K562 (cell line): ENCODE data around the gene CAMK1D. TPM values are rescaled to one million over a fixed set of nuclear protein-coding genes. Genes with fewer than 3 reads are reported as not detected.

Experiments used
- ATAC-seq: fragments of 200-7000 bp; cut with Tn5 transposase; 3 replicates; pipeline ENCODE4 v1.9.1; 2020; ENCODE audit warnings: moderate library complexity
- BruUV-seq: library from RNA; stranded (reverse); fragments of 400-500 nt; replicated peaks from 2 replicates; lab custom pipeline; 2021; lab: Mats Ljungman, UMichigan
- CTCF ChIA-PET: fragments of 300-600 bp; formaldehyde crosslinking; extraction: SDS; loops from one replicate; lab custom pipeline; 2021; ENCODE audit warnings: low intra/inter-chr PET ratio; lab: Yijun Ruan, JAX
- POLR2A ChIA-PET: fragments of 300-600, 350-650 bp; sonication (Branson Sonifier 250); formaldehyde crosslinking; extraction: SDS; loops from one replicate; lab custom pipeline; 2021; ENCODE audit warnings: antibody characterized with exemption, inconsistent platforms; lab: Yijun Ruan, JAX
- DNase-seq, 4 experiments: peaks; one replicate each; pipeline versions ENCODE4 v3.0.0 to v3.0.0-alpha.2; 2011 to 2018; ENCODE audit warnings: low spot score in 3 of 4, mixed read lengths in 3 of 4; ENCODE audit errors: extremely low read depth in 1 of 4
- FAIRE-seq: peaks from 2 replicates; lab custom pipeline; 2011; peaks lifted over from hg19 to GRCh38; lab: Jason Lieb, UNC
- H2AFZ ChIP-seq: 2 replicates; pipeline ENCODE4 v1.6.0; 2011; ENCODE audit warnings: low read depth, low read length, control low read depth, inconsistent platforms
- H3K27ac ChIP-seq: fragments of 200-600 bp; 3 replicates; pipeline ENCODE4 v1.8.0; 2011; ENCODE audit warnings: low read depth, mild to moderate bottlenecking, control low read depth, inconsistent platforms, low read length, moderate library complexity, mixed read lengths; ENCODE audit errors: extremely low read depth
- H3K27me3 ChIP-seq, 2 experiments: fragments of 300-600 bp in 1 of 2; 2 replicates in 1 of 2; 3 replicates in 1 of 2; pipeline versions ENCODE4 v1.6.0 to v1.8.0; 2011; ENCODE audit warnings: inconsistent platforms in 2 of 2, low read length in 2 of 2, mild to moderate bottlenecking in 1 of 2, mixed read lengths in 1 of 2, moderate library complexity in 1 of 2; ENCODE audit not compliant: control insufficient read depth in 2 of 2, insufficient read depth in 2 of 2
- H3K36me3 ChIP-seq: fragments of 300-600 bp; 3 replicates; pipeline ENCODE4 v1.8.0; 2011; ENCODE audit warnings: mild to moderate bottlenecking, low read length, inconsistent platforms; ENCODE audit not compliant: control insufficient read depth, insufficient read depth
- H3K4me1 ChIP-seq, 2 experiments: fragments of 200-600 bp in 1 of 2; replicated peaks in 1 of 2; 2 replicates in 1 of 2; 3 replicates in 1 of 2; pipeline versions ENCODE4 v1.5.1 to v1.8.0; 2011; ENCODE audit warnings: inconsistent platforms in 2 of 2, low read length in 2 of 2, mild to moderate bottlenecking in 1 of 2, mixed read lengths in 1 of 2, moderate library complexity in 1 of 2; ENCODE audit not compliant: control insufficient read depth in 2 of 2, insufficient read depth in 2 of 2
- H3K4me2 ChIP-seq: 2 replicates; pipeline ENCODE4 v1.6.1; 2011; ENCODE audit warnings: low read length, control low read depth, inconsistent platforms, mixed read lengths; ENCODE audit not compliant: insufficient read depth
- H3K4me3 ChIP-seq: fragments of 200-600 bp; sonication (generic), shearing (Covaris generic); 2 replicates; pipeline ENCODE4 v1.5.1; 2016; ENCODE audit warnings: control low read depth, inconsistent platforms
- H3K79me2 ChIP-seq: fragments of 200-600 bp; 3 replicates; pipeline ENCODE4 v1.8.0; 2011; ENCODE audit warnings: low read length, inconsistent platforms; ENCODE audit not compliant: control insufficient read depth, insufficient read depth
- H3K9ac ChIP-seq, 2 experiments: 2 replicates each; pipeline versions ENCODE4 v1.6.0 to v1.6.1; 2011; ENCODE audit warnings: low read depth in 2 of 2, low read length in 2 of 2, control low read depth in 1 of 2, inconsistent platforms in 1 of 2, mild to moderate bottlenecking in 1 of 2, mixed read lengths in 1 of 2; ENCODE audit not compliant: insufficient read depth in 1 of 2
- H3K9me1 ChIP-seq: one replicate; pipeline ENCODE4 v1.6.0; 2011; ENCODE audit warnings: inconsistent platforms, mild to moderate bottlenecking, low read length, moderate library complexity; ENCODE audit not compliant: control insufficient read depth, insufficient read depth
- H3K9me3 ChIP-seq: replicated peaks from 2 replicates; pipeline ENCODE4 v1.5.1; 2011; ENCODE audit warnings: low read depth, low read length, inconsistent platforms; ENCODE audit not compliant: control insufficient read depth, insufficient read depth
- H4K20me1 ChIP-seq: replicated peaks from 2 replicates; pipeline ENCODE4 v1.6.1; 2011; ENCODE audit warnings: low read length, inconsistent platforms, mixed read lengths; ENCODE audit not compliant: control insufficient read depth, insufficient read depth
- ARHGAP35 ChIP-seq: fragments of 450-650 bp; IDR thresholded peaks from 2 replicates; pipeline ENCODE4 v1.6.1; 2018; ENCODE audit not compliant: partially characterized antibody
- HOMEZ ChIP-seq: fragments of 250-450 bp; sonication (Bioruptor Pico); IDR thresholded peaks from 2 replicates; pipeline ENCODE4 v1.4.0; 2020; ENCODE audit warnings: mild to moderate bottlenecking, moderate library complexity
- NCOA1 ChIP-seq: fragments of 450-650 bp; IDR thresholded peaks from 2 replicates; pipeline ENCODE4 v1.6.1; 2016; ENCODE audit warnings: low read depth
- NCOA6 ChIP-seq: fragments of 450-650 bp; IDR thresholded peaks from 2 replicates; pipeline ENCODE4 v1.6.1; 2017; ENCODE audit warnings: mild to moderate bottlenecking
- ZNF318 ChIP-seq, 2 experiments: fragments of 450-650 bp; IDR thresholded peaks; 2 replicates each; pipeline ENCODE4 v1.6.1; 2016; ENCODE audit warnings: mild to moderate bottlenecking in 2 of 2, borderline replicate concordance in 1 of 2, low read depth in 1 of 2, moderate library complexity in 1 of 2
- ZNF696 ChIP-seq: fragments of 250-450 bp; sonication (Bioruptor Pico); conservative IDR thresholded peaks from 2 replicates; pipeline ENCODE4 v1.4.0; 2020; ENCODE audit warnings: mild to moderate bottlenecking, moderate library complexity
- WGBS: fragments of 100-300 bp; shearing (Covaris generic); methylation state at CpG from one replicate; pipeline ENCODE4 v1.1.6; 2016; ENCODE audit warnings: low coverage, mixed read lengths; ENCODE audit not compliant: insufficient coverage; ENCODE audit errors: missing lambda C conversion rate; 5-methylcytosine and 5-hydroxymethylcytosine counted together
- in situ Hi-C: fragments of 300-500 bp; cut with MboI; formaldehyde crosslinking; loops from 4 replicates; pipeline ENCODE4 v1.15.0; 2018; ENCODE audit warnings: inconsistent platforms, mixed read lengths
- intact Hi-C: fragments of 100-400 bp; cut with micrococcal nuclease; formaldehyde crosslinking; loops from 2 replicates; pipeline ENCODE4 v1.14.2; 2022
- polyA plus RNA-seq, 8 experiments: library from polyadenylated mRNA; depleted of rRNA in 4 of 8; stranded (reverse) in 5 of 8; unstranded in 3 of 8; fragments of >200 nt; fragmentation: Nextera tagmentation in 2 of 8; fragmentation: Illumina TruSeq in 1 of 8; extraction: Ambion mirVana in 2 of 8; extraction: Trizol in 1 of 8; gene quantifications; 2 replicates each; pipeline versions ENCODE4 v1.2.1 to v1.2.3, GENCODE V29; 2011 to 2014; ENCODE audit warnings: inconsistent platforms in 1 of 8, missing spikeins in 1 of 8
- total RNA-seq, 7 experiments: library from RNA; depleted of rRNA in 6 of 7; stranded (reverse); fragments of >200 nt in 6 of 7; fragmentation: Illumina TruSeq in 2 of 7; extraction: Trizol in 2 of 7; gene quantifications; 2 replicates each; pipeline versions ENCODE4 v1.2.1 to v1.2.3, GENCODE V29; 2011 to 2021; ENCODE audit warnings: low replicate concordance in 1 of 7

Gene CAMK1D
- total and polyA plus RNA-seq, 9 of the 15 experiments (the other 6 are each of a cell fraction or from before 2014, with no cell fraction given) = 0.12 to 0.24 (median 0.20) TPM; not detected in 5

DNA sequence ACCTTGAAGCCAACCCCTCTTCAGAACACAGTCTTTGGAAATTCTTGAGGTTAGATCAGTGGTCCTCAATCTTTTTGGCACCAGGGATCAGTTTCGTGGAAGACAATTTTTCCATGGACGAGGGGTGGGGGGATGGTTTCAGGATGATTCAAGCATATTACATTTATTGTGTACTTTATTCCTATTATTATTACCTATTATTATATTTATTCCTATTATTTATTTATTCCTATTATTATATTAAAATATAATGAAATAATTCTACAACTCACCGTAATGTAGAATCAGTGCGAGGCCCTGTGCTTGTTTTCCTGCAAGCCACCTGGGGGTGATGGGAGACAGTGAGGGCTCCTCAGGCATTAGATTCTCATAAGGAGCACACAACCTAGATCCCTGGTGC, 17.9 kb downstream of the CAMK1D start:
- no peak for ATAC-seq
- no peak for FAIRE-seq

More for the DNA sequence above, 17.9 kb downstream of the CAMK1D start:
- Histone ChIP-seq H3K27ac (no peak overlapping the region), H3K4me2 (no peak overlapping the region), H3K4me1 (no peaks in the 10 kb centered on the region), H3K4me3 (no peak overlapping the region), H3K27me3 (peaks cover 6 to 22% of the 10 kb centered on the region in 2 experiments; a peak in 3 of 5 replicates), H3K79me2 (no peaks in the 10 kb centered on the region), H3K9ac (no peak overlapping the region), H3K9me1 (no peaks in the 10 kb centered on the region), H3K36me3 (no peaks in the 10 kb centered on the region), H2AFZ (no peak overlapping the region), H3K9me3 (no peaks in the 10 kb centered on the region), H4K20me1 (no peaks in the 10 kb centered on the region)
- TF ChIP-seq HOMEZ (CRISPR knock-in tag) (no peak), ZNF696 (CRISPR knock-in tag) (no peak), ARHGAP35 (no peak), NCOA6 (no peak), ZNF318 (IDR thresholded peaks at IDR 0.05; ENCODE audit: borderline replicate concordance in 1 of 2, low read depth in 1 of 2) (no peak), NCOA1 (no peak)
- intact Hi-C loops = no loop called here
- in situ Hi-C loops = no loop called here
- BruUV-seq = no TSS peak
- DNase-seq = no peak
- ChIA-PET POLR2A (interaction anchor here (1.4 kb wide), 1 partner anchor 21 kb away, joined by 3 read pairs; no protein-coding TSS in a partner anchor), CTCF (no interaction called here)
- 7% methylated on average over 4 of the region's 4 CpGs for WGBS
